ENCODE data around the gene ROR2.

The ROR2 gene

GRCh38 chr9:91775011-91775707 lies 174.9 kb downstream of the ROR2 start:
- peak; percentile 84 for TF ChIP-seq RAD21 (IDR thresholded peaks at IDR 0.05; ENCODE audit: low read depth)
- TF ChIP-seq TEAD4 (IDR thresholded peaks at IDR 0.05): peak; percentile 67
- no peak for TF ChIP-seq ZBTB7A (IDR thresholded peaks at IDR 0.05; ENCODE audit: low read depth)

GRCh38 chr9:91773156-91773555 lies 176.9 kb downstream of the ROR2 start:
- TF ChIP-seq EP300 (IDR thresholded peaks at IDR 0.05; ENCODE audit: borderline replicate concordance): no peak
- TF ChIP-seq, protein P1, sequence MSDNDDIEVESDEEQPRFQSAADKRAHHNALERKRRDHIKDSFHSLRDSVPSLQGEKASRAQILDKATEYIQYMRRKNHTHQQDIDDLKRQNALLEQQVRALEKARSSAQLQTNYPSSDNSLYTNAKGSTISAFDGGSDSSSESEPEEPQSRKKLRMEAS (IDR thresholded peaks at IDR 0.05): no peak
- TF ChIP-seq, protein P2, sequence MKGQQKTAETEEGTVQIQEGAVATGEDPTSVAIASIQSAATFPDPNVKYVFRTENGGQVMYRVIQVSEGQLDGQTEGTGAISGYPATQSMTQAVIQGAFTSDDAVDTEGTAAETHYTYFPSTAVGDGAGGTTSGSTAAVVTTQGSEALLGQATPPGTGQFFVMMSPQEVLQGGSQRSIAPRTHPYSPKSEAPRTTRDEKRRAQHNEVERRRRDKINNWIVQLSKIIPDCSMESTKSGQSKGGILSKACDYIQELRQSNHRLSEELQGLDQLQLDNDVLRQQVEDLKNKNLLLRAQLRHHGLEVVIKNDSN (IDR thresholded peaks at IDR 0.05): no peak
- TF ChIP-seq RAD21 (IDR thresholded peaks at IDR 0.05; ENCODE audit: low read depth): no peak
- no peak for TF ChIP-seq YY1 (IDR thresholded peaks at IDR 0.05; ENCODE audit: low read depth)
- TF ChIP-seq TEAD4 (IDR thresholded peaks at IDR 0.05): no peak
- TF ChIP-seq FOXM1 (IDR thresholded peaks at IDR 0.05; ENCODE audit: borderline replicate concordance, low read depth): no peak
- no peak for TF ChIP-seq TCF12 (IDR thresholded peaks at IDR 0.05; ENCODE audit: low read depth)

DNA sequence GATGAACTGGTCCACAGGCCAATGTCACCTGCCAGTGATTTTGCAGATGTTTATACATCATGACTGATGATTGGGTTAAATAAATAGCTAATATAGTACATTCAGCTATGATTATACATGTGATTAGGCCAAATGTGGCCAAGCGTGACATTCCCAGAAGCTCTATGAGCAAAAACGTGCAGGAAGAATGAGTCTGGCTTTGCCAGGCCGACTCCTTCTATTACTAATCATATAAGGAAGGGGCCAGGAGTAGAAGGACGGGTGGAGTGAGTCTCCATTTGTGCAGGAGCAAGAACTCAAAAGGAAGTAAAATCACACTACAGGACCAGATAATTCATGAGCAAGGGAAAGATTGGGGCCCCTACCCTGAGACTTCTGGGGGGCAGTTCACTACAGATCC lies 178.2 kb downstream of the ROR2 start:
- TF ChIP-seq YY1 (IDR thresholded peaks at IDR 0.05; ENCODE audit: low read depth): no peak
- TF ChIP-seq CREB1 (IDR thresholded peaks at IDR 0.05; ENCODE audit: low read depth): no peak
- no peak for TF ChIP-seq TCF12 (IDR thresholded peaks at IDR 0.05; ENCODE audit: low read depth)
- TF ChIP-seq TAF1 (IDR thresholded peaks at IDR 0.05; ENCODE audit: low read depth): no peak
- no peak for TF ChIP-seq CEBPB (IDR thresholded peaks at IDR 0.05)
- TF ChIP-seq, protein P3, sequence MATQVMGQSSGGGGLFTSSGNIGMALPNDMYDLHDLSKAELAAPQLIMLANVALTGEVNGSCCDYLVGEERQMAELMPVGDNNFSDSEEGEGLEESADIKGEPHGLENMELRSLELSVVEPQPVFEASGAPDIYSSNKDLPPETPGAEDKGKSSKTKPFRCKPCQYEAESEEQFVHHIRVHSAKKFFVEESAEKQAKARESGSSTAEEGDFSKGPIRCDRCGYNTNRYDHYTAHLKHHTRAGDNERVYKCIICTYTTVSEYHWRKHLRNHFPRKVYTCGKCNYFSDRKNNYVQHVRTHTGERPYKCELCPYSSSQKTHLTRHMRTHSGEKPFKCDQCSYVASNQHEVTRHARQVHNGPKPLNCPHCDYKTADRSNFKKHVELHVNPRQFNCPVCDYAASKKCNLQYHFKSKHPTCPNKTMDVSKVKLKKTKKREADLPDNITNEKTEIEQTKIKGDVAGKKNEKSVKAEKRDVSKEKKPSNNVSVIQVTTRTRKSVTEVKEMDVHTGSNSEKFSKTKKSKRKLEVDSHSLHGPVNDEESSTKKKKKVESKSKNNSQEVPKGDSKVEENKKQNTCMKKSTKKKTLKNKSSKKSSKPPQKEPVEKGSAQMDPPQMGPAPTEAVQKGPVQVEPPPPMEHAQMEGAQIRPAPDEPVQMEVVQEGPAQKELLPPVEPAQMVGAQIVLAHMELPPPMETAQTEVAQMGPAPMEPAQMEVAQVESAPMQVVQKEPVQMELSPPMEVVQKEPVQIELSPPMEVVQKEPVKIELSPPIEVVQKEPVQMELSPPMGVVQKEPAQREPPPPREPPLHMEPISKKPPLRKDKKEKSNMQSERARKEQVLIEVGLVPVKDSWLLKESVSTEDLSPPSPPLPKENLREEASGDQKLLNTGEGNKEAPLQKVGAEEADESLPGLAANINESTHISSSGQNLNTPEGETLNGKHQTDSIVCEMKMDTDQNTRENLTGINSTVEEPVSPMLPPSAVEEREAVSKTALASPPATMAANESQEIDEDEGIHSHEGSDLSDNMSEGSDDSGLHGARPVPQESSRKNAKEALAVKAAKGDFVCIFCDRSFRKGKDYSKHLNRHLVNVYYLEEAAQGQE (IDR thresholded peaks at IDR 0.05; ENCODE audit: low read depth): no peak
- no peak for TF ChIP-seq EP300 (IDR thresholded peaks at IDR 0.05; ENCODE audit: borderline replicate concordance)
- TF ChIP-seq, protein P1 (IDR thresholded peaks at IDR 0.05): no peak
- TF ChIP-seq FOXM1 (IDR thresholded peaks at IDR 0.05; ENCODE audit: borderline replicate concordance, low read depth): no peak
- TF ChIP-seq, protein P2 (IDR thresholded peaks at IDR 0.05): no peak
- TF ChIP-seq TEAD4 (IDR thresholded peaks at IDR 0.05): no peak
- no peak for TF ChIP-seq RAD21 (IDR thresholded peaks at IDR 0.05; ENCODE audit: low read depth)
- TF ChIP-seq ZBTB7A (IDR thresholded peaks at IDR 0.05; ENCODE audit: low read depth): no peak
- TF ChIP-seq EGR1 (IDR thresholded peaks at IDR 0.05): no peak
- no peak for TF ChIP-seq NFIC (IDR thresholded peaks at IDR 0.05)

DNA sequence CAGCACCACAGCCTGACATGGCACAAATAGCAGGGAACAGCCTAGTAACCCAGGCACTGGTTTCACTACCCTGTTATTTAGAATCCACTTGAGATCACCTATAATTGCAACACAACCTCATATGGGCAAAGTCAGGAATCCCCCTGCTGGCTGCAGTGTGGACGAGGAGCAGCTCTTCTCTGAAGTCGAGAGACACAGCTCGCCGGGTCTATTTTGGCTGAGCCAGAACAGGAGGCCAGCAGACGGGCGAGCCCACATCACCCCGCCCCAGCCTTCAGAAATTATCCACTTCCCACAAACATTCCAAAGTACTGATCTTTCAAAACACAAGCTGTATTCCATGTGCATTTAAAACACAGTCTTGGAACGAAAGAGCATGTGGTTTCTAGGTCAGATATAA lies 179.0 kb downstream of the ROR2 start:
- TF ChIP-seq, protein P3 (IDR thresholded peaks at IDR 0.05; ENCODE audit: low read depth): no peak
- TF ChIP-seq TEAD4 (IDR thresholded peaks at IDR 0.05) (no peak), TAF1 (IDR thresholded peaks at IDR 0.05; ENCODE audit: low read depth) (no peak), TCF12 (IDR thresholded peaks at IDR 0.05; ENCODE audit: low read depth) (no peak), CEBPB (IDR thresholded peaks at IDR 0.05) (no peak), CREB1 (IDR thresholded peaks at IDR 0.05; ENCODE audit: low read depth) (no peak), EP300 (IDR thresholded peaks at IDR 0.05; ENCODE audit: borderline replicate concordance) (no peak)
- TF ChIP-seq, protein P1 (IDR thresholded peaks at IDR 0.05): no peak

DNA sequence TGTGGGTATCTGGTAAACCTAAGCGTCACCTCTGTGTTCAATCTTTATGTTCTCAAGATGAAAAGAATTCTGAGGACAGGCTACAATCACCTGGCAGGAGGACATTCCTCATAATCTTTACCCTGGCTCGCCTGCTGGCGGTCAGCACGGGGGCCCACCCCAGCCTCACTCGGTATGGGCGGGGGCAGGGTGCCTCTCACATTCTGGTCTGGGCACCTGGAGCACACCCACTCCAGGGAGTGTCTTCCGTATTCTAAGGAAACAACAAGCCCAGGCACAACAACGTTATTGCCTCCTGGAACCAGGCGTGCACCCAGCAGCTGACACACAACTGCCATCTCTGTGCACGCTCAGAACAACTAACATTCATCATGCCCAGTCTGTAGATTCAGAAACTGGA lies 179.8 kb downstream of the ROR2 start:
- no peak for TF ChIP-seq CEBPB (IDR thresholded peaks at IDR 0.05)
- TF ChIP-seq FOXM1 (IDR thresholded peaks at IDR 0.05; ENCODE audit: borderline replicate concordance, low read depth): no peak
- no peak for TF ChIP-seq CREB1 (IDR thresholded peaks at IDR 0.05; ENCODE audit: low read depth)

Data from Ishikawa (cell line).